GM12875 (cell line): ENCODE measurements around the gene EIF2S1.
"Not testable (repeated sequence)": the region's sequence is repeated elsewhere in the genome, so short reads cannot be mapped to it uniquely, and the experiment has no call there.

ENCODE experiments used
- H3K4me3 ChIP-seq: one replicate; pipeline ENCODE4 v1.5.1; 2011; ENCODE audit warnings: low read depth, low read length, control low read depth
- CTCF ChIP-seq: IDR thresholded peaks from 2 replicates; pipeline ENCODE4 v1.5.1; 2011; ENCODE audit warnings: low read depth, mild to moderate bottlenecking, control low read depth, inconsistent platforms, low read length, moderate library complexity, borderline replicate concordance; ENCODE audit not compliant: insufficient read depth

EIF2S1 gene

GRCh38 chr14:67332468-67332867 lies 27.7 kb upstream of the EIF2S1 start:
- TF ChIP-seq CTCF = no peak
- H3K4me3 ChIP-seq = no peak overlapping the region

GRCh38 chr14:67335781-67336180 lies 24.3 kb upstream of the EIF2S1 start:
- H3K4me3 ChIP-seq = no peak overlapping the region
- peak; percentile 36; the same call in 1 of the 2 replicates for TF ChIP-seq CTCF

GRCh38 chr14:67341231-67341630 lies 18.9 kb upstream of the EIF2S1 start:
- H3K4me3 ChIP-seq = not testable (repeated sequence)

GRCh38 chr14:67343601-67344230 lies 16.4 kb upstream of the EIF2S1 start:
- no peak overlapping the region for H3K4me3 ChIP-seq
- TF ChIP-seq CTCF = no peak

- H3K4me3 ChIP-seq = no peak overlapping the region
- no peak for TF ChIP-seq CTCF
These were observed 14.5 kb upstream of the EIF2S1 start for GRCh38 chr14:67345583-67345982.

- no peak for TF ChIP-seq CTCF
- H3K4me3 ChIP-seq = no peak overlapping the region
These were observed 8.1 kb upstream of the EIF2S1 start for GRCh38 chr14:67352055-67352454.

GRCh38 chr14:67357186-67357968 lies 2.8 kb upstream of the EIF2S1 start:
- no peak for TF ChIP-seq CTCF
- no peak overlapping the region for H3K4me3 ChIP-seq
